Measurements from ENCODE around the gene TXLNB. TPM values are rescaled to one million over a fixed set of nuclear protein-coding genes. Genes with fewer than 3 reads are reported as not detected.

TXLNB gene
- polyA plus RNA-seq, 2 of the 4 experiments (the other 2 are of a cell fraction) = not detected

- ATAC-seq = no peak
- 88% methylated on average over 10 of the region's 10 CpGs for WGBS (ENCODE audit: missing lambda C conversion rate)
- FAIRE-seq = no peak
- ChIA-PET POLR2A (no interaction called here), CTCF (no interaction called here)
- Histone ChIP-seq H3K9me3 (no peaks in the 10 kb centered on the region), H3K4me2 (no peak overlapping the region), H3K4me3 (no peak overlapping the region), H3K27ac (no peak overlapping the region), H3K4me1 (no peaks in the 10 kb centered on the region)
- DNase-seq (ENCODE audit: low read depth in 1 of 2, low spot score in 1 of 2) = no peak
- TF ChIP-seq HEYL (CRISPR knock-in tag; IDR thresholded peaks at IDR 0.05) = no peak
- no peak for TF ChIP-seq BCL3 (IDR thresholded peaks at IDR 0.05)
Observed at GRCh38 chr6:139289233-139289632, 2.6 kb downstream of the TXLNB start.

- 54% methylated on average over 6 of the region's 8 CpGs for WGBS (ENCODE audit: missing lambda C conversion rate)
- ChIA-PET POLR2A (no interaction called here), CTCF (no interaction called here)
- Histone ChIP-seq H3K27ac (no peak overlapping the region), H3K9me3 (no peaks in the 10 kb centered on the region), H3K4me2 (no peak overlapping the region), H3K4me1 (no peaks in the 10 kb centered on the region), H3K4me3 (no peak overlapping the region)
- no peak for ATAC-seq
- no peak for DNase-seq (ENCODE audit: low read depth in 1 of 2, low spot score in 1 of 2)
- FAIRE-seq = no peak
- TF ChIP-seq HOXB13 (CRISPR knock-in tag; IDR thresholded peaks at IDR 0.05; ENCODE audit: low read depth) (no peak), MAX (IDR thresholded peaks at IDR 0.05) (no peak), HEYL (CRISPR knock-in tag; IDR thresholded peaks at IDR 0.05) (no peak), RAD21 (conservative IDR thresholded peaks at IDR 0.05 in 1 of 2, IDR thresholded peaks at IDR 0.05 in 1 of 2) (no peak), CTCF (IDR thresholded peaks at IDR 0.05) (no peak), E2F6 (IDR thresholded peaks at IDR 0.05; ENCODE audit: borderline replicate concordance, low read depth) (no peak), EP300 (IDR thresholded peaks at IDR 0.05) (no peak), ESRRA (IDR thresholded peaks at IDR 0.05; ENCODE audit: borderline replicate concordance, low read length) (no peak), USF2 (IDR thresholded peaks at IDR 0.05) (no peak), ZFP36 (IDR thresholded peaks at IDR 0.05; ENCODE audit: borderline replicate concordance, partially characterized antibody) (no peak), ZNF302 (CRISPR knock-in tag; IDR thresholded peaks at IDR 0.05) (no peak), NPAS2 (CRISPR knock-in tag; IDR thresholded peaks at IDR 0.05; ENCODE audit: borderline replicate concordance) (no peak), CBX8 (IDR thresholded peaks at IDR 0.05) (no peak), HOXA7 (CRISPR knock-in tag; IDR thresholded peaks at IDR 0.05) (no peak), ATOH8 (CRISPR knock-in tag; IDR thresholded peaks at IDR 0.05; ENCODE audit: low read depth) (no peak), HES2 (IDR thresholded peaks at IDR 0.05) (no peak)
Observed at GRCh38 chr6:139288496-139289040, 3.2 kb downstream of the TXLNB start.

- POLR2A ChIA-PET = no interaction called here
- FAIRE-seq = no peak
- WGBS (ENCODE audit: missing lambda C conversion rate) = 74% methylated on average over 2 of the region's 2 CpGs
- no peak overlapping the region for H3K4me2 ChIP-seq
- no peak overlapping the region for H3K27ac ChIP-seq
- ATAC-seq = no peak
- no peaks in the 10 kb centered on the region for H3K4me1 ChIP-seq
- CTCF ChIA-PET = no interaction called here
- H3K4me3 ChIP-seq = no peak overlapping the region
- no peak for DNase-seq (ENCODE audit: low read depth in 1 of 2, low spot score in 1 of 2)
- no peaks in the 10 kb centered on the region for H3K9me3 ChIP-seq
- TF ChIP-seq FOSL2 (IDR thresholded peaks at IDR 0.05) = no peak
- TF ChIP-seq FOSL2 (CRISPR knock-in tag; IDR thresholded peaks at IDR 0.05) = no peak
- no peak for TF ChIP-seq JUN (IDR thresholded peaks at IDR 0.05)
- TF ChIP-seq EHMT2 (IDR thresholded peaks at IDR 0.05; ENCODE audit: low read depth) = no peak
- TF ChIP-seq MAZ (IDR thresholded peaks at IDR 0.05; ENCODE audit: borderline replicate concordance, low read depth, low read length) = no peak
- TF ChIP-seq MAX (IDR thresholded peaks at IDR 0.05) = no peak
- no peak for TF ChIP-seq ESRRA (IDR thresholded peaks at IDR 0.05; ENCODE audit: borderline replicate concordance, low read length)
- no peak for TF ChIP-seq MYC (IDR thresholded peaks at IDR 0.05; ENCODE audit: borderline replicate concordance, low read length)
- no peak for TF ChIP-seq JUNB (IDR thresholded peaks at IDR 0.05)
- no peak for TF ChIP-seq RCOR1 (IDR thresholded peaks at IDR 0.05; ENCODE audit: low read depth, low read length)
- TF ChIP-seq EHF (CRISPR knock-in tag; IDR thresholded peaks at IDR 0.05) = no peak
- TF ChIP-seq HDAC2 (IDR thresholded peaks at IDR 0.05) = no peak
- TF ChIP-seq SREBF2 (IDR thresholded peaks at IDR 0.05) = no peak
- no peak for TF ChIP-seq CBX8 (IDR thresholded peaks at IDR 0.05)
Observed at GRCh38 chr6:139287868-139288267, 3.9 kb downstream of the TXLNB start.

Data from A549 (cell line).